Left renal pelvis (tissue), 4 donors: ENCODE results near the gene TCTA. TPM values are rescaled to one million over a fixed set of nuclear protein-coding genes. Genes with fewer than 3 reads are reported as not detected.

ENCODE experiments used
- DNase-seq, 4 donors: peaks; one replicate each; pipeline ENCODE4 v3.0.0-alpha.2; 2013; ENCODE audit warnings: low read depth in 4 of 4, low spot score in 3 of 4
- polyA plus RNA-seq, 4 donors: library from polyadenylated mRNA; unstranded; fragments of 120-200 nt; gene quantifications; one replicate each; pipeline ENCODE4 v1.2.1, GENCODE V29; 2013; ENCODE audit not compliant: insufficient read length in 4 of 4

The TCTA gene
- polyA plus RNA-seq, 4 donors, result 25.4 to 38.9 (median 32.2) TPM

- no peak for DNase-seq
These were observed 44.2 kb downstream of the TCTA start for GRCh38 chr3:49456466-49456865.

- DNase-seq, result no peak
These were observed 48.1 kb downstream of the TCTA start for GRCh38 chr3:49460188-49460890.

- no peak for DNase-seq
These were observed 48.7 kb downstream of the TCTA start for GRCh38 chr3:49460956-49461355.

- DNase-seq, result no peak
These were observed 49.4 kb downstream of the TCTA start for GRCh38 chr3:49461443-49462171.

GRCh38 chr3:49462222-49462621 lies 50.0 kb downstream of the TCTA start:
- DNase-seq, result no peak

GRCh38 chr3:49465270-49466034 lies 53.2 kb downstream of the TCTA start:
- no peak for DNase-seq

Other genes with a start within 250 kb of the TCTA start
- 10 to 100 TPM; 22.0 to 24.8 (median 24.2) TPM for gene CCDC71, start 246.1 kb upstream of the TCTA start, polyA plus RNA-seq
- 10 to 100 TPM; 35.0 to 51.3 (median 40.9) TPM for gene KLHDC8B, start 240.8 kb upstream of the TCTA start, polyA plus RNA-seq
- 10 to 100 TPM in 3 of 4 donors, 1 to 10 TPM in 1; 9.8 to 14.7 (median 10.5) TPM for gene C3orf62, start 135.2 kb upstream of the TCTA start, polyA plus RNA-seq
- gene USP4, start 72.4 kb upstream of the TCTA start, polyA plus RNA-seq, result 10 to 100 TPM; 50.6 to 74.0 (median 64.2) TPM
- gene GPX1, start 54.1 kb upstream of the TCTA start, polyA plus RNA-seq, result 100 to 1,000 TPM in 3 of 4 donors, 10 to 100 TPM in 1; 89.5 to 175 (median 107) TPM
- gene RHOA, start 447 bp upstream of the TCTA start, polyA plus RNA-seq, result 100 to 1,000 TPM; 514 to 615 (median 583) TPM
- 10 to 100 TPM; 18.8 to 45.9 (median 38.3) TPM for gene AMT, start 10.1 kb downstream of the TCTA start, polyA plus RNA-seq
- gene NICN1, start 16.9 kb downstream of the TCTA start, polyA plus RNA-seq, result 10 to 100 TPM; 11.6 to 30.8 (median 25.3) TPM
- gene DAG1, start 57.8 kb downstream of the TCTA start, polyA plus RNA-seq, result 100 to 1,000 TPM in 3 of 4 donors, 10 to 100 TPM in 1; 74.9 to 114 (median 108) TPM
- 1 to 10 TPM in 3 of 4 donors, under 1 TPM in 1; 0.82 to 1.6 (median 1.1) TPM for gene BSN, start 142.1 kb downstream of the TCTA start, polyA plus RNA-seq